Brain microvascular endothelial cell (primary cell): Measurements from ENCODE around the gene HOXD9.

Experiments
- DNase-seq: peaks from one replicate; pipeline ENCODE4 v3.0.0-alpha.2; 2020
- H3K27ac ChIP-seq: fragments of 250-450 bp; sonication (Bioruptor Pico); 2 replicates; pipeline ENCODE4 v1.5.1; 2020; ENCODE audit warnings: mild to moderate bottlenecking, moderate library complexity
- H3K27me3 ChIP-seq: fragments of 250-450 bp; sonication (Bioruptor Pico); replicated peaks from 2 replicates; pipeline ENCODE4 v1.5.1; 2020; ENCODE audit warnings: mild to moderate bottlenecking
- H3K36me3 ChIP-seq: fragments of 250-450 bp; sonication (Bioruptor Pico); replicated peaks from 2 replicates; pipeline ENCODE4 v1.5.1; 2020; ENCODE audit warnings: mild to moderate bottlenecking
- H3K4me3 ChIP-seq: 2 replicates; pipeline ENCODE4 v1.5.1; 2011; ENCODE audit warnings: low read depth, mild to moderate bottlenecking, control low read depth, low read length, moderate library complexity
- in situ Hi-C: cut with HindIII; loops from 2 replicates; pipeline ENCODE4 v1.10.0; 2017; ENCODE audit warnings: low sequenced_read_pairs, low pct_ligation_motif_present
- TF ChIP-seq, protein P1 (sequence below): IDR thresholded peaks from 2 replicates; pipeline ENCODE4 v1.5.1; 2011; ENCODE audit warnings: low read depth, mild to moderate bottlenecking, moderate library complexity, low read length, control low read depth, inconsistent platforms; ENCODE audit errors: missing control alignments

HOXD9 gene

DNA sequence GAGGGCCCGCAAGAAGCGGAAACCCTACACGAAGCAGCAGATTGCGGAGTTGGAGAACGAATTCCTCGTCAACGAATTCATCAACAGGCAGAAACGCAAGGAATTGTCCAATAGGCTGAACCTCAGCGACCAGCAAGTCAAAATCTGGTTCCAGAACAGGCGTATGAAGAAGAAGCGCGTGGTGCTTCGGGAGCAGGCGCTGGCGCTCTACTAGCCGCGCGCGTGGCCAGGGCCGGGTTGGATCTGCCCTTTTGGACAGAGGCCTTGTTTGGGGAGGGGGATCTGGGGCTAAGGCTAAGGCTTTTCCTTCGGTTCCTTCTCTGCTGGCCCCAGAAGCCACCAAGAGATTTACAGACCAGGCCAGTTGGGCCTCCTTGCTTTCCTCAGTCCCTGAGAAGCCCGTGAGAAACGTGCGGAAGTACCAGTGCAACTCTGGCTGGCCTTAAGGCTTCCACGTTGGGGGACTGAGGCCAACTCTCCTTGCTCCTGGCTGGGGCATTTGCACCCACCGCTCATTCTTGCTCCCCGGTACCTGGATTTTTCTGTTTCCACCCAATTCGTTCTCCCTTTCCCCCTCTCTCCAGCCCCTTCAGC is 21.9 kb upstream of the HOXD9 start:
- Histone ChIP-seq H3K27ac (no peak overlapping the region), H3K36me3 (no peaks in the 10 kb centered on the region), H3K4me3 (no peak overlapping the region), H3K27me3 (peaks cover 97% of the 10 kb centered on the region)
- no peak for DNase-seq
- TF ChIP-seq, protein P1, sequence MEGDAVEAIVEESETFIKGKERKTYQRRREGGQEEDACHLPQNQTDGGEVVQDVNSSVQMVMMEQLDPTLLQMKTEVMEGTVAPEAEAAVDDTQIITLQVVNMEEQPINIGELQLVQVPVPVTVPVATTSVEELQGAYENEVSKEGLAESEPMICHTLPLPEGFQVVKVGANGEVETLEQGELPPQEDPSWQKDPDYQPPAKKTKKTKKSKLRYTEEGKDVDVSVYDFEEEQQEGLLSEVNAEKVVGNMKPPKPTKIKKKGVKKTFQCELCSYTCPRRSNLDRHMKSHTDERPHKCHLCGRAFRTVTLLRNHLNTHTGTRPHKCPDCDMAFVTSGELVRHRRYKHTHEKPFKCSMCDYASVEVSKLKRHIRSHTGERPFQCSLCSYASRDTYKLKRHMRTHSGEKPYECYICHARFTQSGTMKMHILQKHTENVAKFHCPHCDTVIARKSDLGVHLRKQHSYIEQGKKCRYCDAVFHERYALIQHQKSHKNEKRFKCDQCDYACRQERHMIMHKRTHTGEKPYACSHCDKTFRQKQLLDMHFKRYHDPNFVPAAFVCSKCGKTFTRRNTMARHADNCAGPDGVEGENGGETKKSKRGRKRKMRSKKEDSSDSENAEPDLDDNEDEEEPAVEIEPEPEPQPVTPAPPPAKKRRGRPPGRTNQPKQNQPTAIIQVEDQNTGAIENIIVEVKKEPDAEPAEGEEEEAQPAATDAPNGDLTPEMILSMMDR: no peak
- in situ Hi-C loops: no loop called here

DNA sequence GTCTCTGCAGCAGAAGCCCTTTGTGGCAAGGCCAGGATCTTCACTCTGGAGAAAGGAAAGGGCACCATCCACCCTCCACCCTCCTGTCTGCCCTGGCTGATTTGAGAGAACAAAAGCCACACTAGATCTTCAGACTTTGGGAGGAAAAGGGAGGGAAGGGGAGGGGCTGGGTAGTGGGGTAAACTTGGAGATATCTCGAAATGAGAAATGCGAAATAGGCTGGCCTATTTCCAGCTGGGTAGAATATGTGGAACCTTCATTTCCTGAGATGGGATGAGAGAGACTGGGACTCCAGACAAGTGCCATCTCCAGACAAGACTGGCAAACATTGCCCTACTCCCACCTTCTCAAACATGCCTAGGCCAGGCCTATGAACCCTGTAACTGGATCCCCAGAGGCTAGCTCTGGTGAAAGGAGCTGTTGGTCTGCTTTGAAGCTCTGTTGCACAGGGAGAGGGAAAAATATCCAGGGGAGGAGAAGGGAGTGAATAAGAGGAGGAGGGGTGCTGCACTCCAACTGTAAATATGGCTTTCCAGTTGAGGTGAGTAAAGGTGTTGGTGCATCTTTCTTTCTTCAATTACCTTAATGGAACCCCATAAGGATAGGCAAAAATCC is 21.2 kb upstream of the HOXD9 start:
- Histone ChIP-seq H3K27ac (no peak overlapping the region), H3K36me3 (no peaks in the 10 kb centered on the region), H3K4me3 (no peak overlapping the region), H3K27me3 (peaks cover 97% of the 10 kb centered on the region)
- TF ChIP-seq, protein P1: no peak
- no peak for DNase-seq
- in situ Hi-C loops: no loop called here

DNA sequence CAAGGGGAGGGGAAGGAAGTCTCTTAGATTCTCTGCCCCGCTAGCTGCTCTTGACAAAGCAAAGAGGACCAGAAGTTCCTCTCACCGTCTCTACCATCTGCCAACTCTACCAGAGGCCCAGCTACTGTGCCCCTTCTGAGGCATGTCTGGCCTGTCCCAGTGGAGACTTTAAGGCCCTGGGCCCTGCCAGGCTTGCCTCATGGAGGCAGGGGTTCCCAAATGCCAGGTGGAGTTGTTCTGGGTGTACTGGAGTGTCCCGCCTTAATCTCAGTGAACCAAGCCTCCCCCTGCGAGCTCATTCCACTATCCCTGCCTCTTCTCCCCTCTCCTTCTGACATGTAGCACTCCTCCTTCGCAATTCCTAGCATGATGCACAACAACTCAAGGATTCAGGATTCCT is 20.7 kb upstream of the HOXD9 start:
- no peaks in the 10 kb centered on the region for H3K36me3 ChIP-seq
- TF ChIP-seq, protein P1: no peak
- in situ Hi-C loops: no loop called here
- H3K27me3 ChIP-seq: peaks cover 97% of the 10 kb centered on the region
- no peak for DNase-seq
- H3K4me3 ChIP-seq: no peak overlapping the region
- no peak overlapping the region for H3K27ac ChIP-seq

DNA sequence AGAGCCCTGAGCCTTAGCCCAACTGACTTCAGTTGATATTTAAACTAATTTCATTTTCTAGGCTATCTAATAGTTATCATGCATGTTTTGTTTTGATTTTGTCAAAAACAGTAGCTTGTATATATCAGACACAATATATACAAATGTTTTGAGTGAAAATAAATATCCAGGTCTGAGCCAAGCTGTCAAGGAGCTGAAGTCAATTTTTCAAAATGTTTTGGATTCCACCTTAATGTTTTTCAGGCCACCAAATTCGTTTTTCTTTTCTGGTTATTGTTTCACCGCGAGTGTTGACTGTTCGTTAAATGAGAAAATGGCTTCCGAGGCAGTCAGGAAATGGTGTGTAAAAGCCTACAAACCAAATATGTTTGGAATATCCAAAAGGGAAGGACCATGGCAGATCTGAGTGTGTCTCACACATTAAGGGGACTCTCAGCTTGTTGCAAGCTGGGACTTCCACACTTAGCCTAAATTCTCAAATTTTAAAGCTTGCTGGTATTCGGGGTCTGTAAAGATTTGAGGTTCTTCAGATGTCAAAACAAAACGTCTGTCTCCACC is 20.1 kb upstream of the HOXD9 start:
- no peak for DNase-seq
- Histone ChIP-seq H3K36me3 (no peaks in the 10 kb centered on the region), H3K27ac (no peak overlapping the region), H3K27me3 (peaks cover 96% of the 10 kb centered on the region), H3K4me3 (no peak overlapping the region)
- in situ Hi-C loops: no loop called here
- TF ChIP-seq, protein P1: no peak

DNA sequence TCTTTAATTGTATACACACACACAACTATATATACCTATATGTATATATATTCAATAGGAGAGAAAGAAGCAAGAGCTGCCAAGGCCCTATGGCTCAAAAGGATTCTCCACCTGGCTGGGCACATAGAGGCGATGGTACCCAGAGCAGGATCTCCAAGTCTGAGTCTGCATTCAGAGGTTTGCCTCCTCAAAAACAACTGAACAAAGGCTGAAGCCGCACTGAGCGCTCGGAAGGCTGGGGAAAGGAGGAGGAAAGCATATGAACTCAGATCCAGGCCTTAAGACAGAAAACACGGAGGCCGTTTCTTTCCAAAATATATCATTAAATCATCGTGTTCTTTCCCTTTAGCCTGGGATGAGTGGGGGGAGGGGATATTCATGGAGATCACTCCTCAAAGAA is 19.3 kb upstream of the HOXD9 start:
- TF ChIP-seq, protein P1: no peak
- Histone ChIP-seq H3K27ac (no peak overlapping the region), H3K27me3 (peaks cover 92% of the 10 kb centered on the region), H3K4me3 (no peak overlapping the region), H3K36me3 (no peaks in the 10 kb centered on the region)
- in situ Hi-C loops: no loop called here
- no peak for DNase-seq
